HG03039 (cell line): ENCODE results near the gene C3orf33.

ENCODE experiments used
- ATAC-seq: cut with Tn5 transposase; IDR thresholded peaks from one replicate; pipeline ENCODE4 v1.9.1; 2021; ENCODE audit warnings: mild to moderate bottlenecking, moderate library complexity; ENCODE audit not compliant: unreplicated experiment

C3orf33 gene

GRCh38 chr3:155790272-155790925 lies 15.7 kb downstream of the C3orf33 start:
- no peak for ATAC-seq

GRCh38 chr3:155785662-155786295 lies 20.3 kb downstream of the C3orf33 start:
- ATAC-seq, result no peak

DNA sequence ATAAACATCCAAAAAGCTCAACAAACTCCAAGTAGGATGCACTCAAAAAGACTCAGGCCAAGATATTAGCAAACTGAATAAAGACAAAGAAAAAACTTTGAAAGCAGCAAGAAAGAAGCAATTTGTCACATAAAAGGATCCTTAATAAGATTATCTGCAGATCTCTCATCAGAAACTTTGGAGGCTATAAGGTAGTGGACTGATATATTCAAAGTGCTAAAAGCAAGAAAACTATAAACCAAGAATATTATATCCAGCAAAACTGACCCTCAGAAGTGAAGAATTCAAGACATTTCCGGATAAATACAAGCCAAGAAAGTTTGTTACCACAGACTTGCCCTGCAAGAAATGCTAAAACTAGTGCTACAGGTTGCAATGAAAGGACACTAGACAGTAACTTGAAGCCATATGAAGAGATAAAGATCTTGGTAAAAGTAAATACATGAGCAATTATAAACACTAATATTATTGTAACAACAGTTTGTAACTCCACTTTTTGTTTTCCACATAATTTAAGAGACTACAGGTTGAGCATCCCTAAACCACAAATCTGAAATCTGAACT lies 23.6 kb downstream of the C3orf33 start:
- ATAC-seq, result no peak

DNA sequence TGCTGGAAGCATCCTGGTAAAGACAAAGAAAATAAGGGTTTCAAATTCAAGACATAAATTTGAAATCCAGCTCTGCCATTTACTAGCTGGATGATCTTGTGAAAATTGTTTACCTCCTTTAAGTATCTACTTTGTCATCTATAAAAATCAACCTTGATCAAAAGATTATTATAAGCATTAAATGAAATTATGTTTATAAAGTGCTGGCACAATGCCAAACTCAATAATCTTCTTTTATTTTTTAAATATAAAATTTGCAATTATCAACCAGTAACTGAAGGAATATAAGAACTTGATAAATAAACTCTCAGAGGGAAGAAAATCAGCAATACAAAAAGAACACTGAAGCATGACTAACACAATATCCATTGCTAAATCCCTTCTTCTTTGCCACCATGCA lies 25.8 kb downstream of the C3orf33 start:
- no peak for ATAC-seq

GRCh38 chr3:155778462-155778861 lies 27.6 kb downstream of the C3orf33 start:
- ATAC-seq, result no peak

GRCh38 chr3:155772801-155773200 lies 33.3 kb downstream of the C3orf33 start:
- ATAC-seq, result no peak

DNA sequence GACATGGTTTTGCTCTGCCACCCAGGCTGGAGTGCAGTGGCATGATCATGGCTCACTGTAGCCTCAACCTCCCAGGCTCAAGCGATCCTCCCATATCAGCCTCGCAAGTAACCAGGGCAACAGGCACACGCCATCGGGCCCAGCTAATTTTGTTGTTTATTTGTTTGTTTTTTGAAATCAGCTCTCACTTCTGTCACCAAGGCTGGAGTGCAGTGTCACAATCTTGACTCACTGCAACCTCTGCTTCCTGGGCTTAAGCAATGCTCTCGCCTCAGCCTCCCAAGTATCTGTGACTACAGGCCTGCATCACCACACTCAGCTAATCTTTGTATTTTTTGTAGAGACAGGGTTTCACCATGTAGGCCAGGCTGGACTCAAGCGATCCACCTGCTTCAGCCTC lies 35.0 kb downstream of the C3orf33 start:
- ATAC-seq, result no peak

- no peak for ATAC-seq
These were observed 39.9 kb downstream of the C3orf33 start for GRCh38 chr3:155766206-155766605.

DNA sequence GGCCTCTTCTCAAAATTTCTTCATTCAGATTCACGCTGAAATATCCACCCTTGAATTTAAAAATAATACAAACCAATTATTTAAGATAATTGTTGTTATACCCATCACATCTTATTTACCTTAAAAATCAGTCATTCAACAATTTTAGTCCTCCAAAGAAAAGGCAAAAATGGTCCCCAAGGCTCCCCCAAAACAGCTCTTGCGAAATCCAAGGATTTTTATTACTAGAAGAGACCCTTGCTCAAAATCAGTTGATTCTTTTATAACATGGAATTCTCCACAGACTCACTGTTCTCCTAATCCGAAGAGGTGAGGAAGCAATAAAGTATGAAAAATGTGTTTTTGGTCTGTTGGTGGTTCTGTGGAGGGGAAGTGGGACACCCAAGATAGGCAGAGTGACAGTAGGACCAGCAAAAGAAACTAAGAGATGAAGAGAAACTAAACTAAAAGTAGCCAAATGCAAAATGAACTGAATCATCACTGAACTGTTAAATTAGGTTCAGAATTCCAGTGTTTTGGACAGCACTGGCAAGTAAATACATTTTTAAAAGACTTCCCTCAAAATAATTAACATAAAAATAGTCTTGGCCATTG lies 42.1 kb downstream of the C3orf33 start:
- ATAC-seq, result no peak

DNA sequence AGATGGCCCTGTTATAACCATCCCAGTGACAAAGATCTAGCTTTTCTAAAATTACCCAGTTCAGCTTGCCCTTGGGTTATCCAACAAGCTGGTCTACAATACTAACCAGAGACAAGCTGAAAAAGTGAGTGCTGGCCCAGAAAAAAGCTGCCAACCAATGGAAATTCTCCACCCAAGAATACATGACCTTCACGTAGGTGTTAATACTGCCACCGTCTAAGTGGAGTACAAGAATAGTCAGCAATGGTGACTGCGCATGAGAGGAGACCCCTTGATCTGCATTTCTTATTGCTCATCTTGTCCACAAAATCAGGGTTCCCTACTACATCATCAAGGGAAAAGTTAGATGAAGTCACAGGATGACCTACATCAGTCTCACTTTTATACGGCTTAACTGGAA lies 45.4 kb downstream of the C3orf33 start:
- no peak for ATAC-seq

GRCh38 chr3:155757577-155757976 lies 48.5 kb downstream of the C3orf33 start:
- no peak for ATAC-seq

DNA sequence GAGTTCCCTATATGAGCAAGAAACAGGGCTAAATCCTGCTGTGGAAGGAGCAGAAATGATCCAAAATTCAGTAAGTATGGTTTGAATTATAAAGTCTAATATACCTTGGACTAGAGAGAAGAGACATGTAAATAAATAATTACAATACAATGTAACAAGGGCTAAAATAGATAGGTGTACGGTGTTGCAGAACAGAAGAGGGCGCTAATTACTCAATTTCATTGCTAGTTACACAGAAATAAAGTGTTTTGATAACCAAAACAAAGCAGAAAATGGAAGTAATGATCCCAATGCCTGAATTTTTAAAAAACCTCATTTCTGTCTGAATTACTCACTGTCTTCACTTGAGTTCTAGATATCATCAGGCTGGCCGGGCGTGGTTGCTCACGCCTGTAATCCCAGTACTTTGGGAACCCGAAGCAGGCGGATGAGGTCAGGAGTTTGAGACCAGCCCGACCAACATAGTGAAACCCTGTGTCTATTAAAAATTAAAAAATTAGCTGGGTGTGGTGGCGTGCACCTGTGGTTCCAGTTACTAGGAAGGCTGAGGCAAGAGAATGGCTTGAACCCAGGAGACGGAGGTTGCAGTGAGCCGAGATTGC lies 52.9 kb downstream of the C3orf33 start:
- no peak for ATAC-seq

GRCh38 chr3:155748611-155749365 lies 57.3 kb downstream of the C3orf33 start:
- no peak for ATAC-seq

DNA sequence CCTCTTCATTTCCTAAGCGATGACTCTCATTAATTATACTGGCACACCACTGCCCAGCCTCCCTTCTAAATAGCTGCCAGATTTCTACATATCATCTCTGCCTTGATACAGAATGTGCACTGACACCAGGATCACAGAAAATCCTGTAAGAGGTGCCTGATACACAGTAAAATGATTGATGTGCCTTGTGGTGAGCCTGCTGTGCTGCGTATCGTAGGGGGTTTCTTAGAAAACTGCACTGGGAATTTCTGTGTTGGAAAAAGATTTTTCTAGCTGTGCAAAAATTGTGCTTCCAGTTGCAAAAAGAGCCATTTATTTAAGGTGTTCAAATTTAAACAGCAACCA lies 58.2 kb downstream of the C3orf33 start:
- ATAC-seq, result no peak

- ATAC-seq, result no peak
These were observed 58.7 kb downstream of the C3orf33 start for GRCh38 chr3:155747286-155747945.

DNA sequence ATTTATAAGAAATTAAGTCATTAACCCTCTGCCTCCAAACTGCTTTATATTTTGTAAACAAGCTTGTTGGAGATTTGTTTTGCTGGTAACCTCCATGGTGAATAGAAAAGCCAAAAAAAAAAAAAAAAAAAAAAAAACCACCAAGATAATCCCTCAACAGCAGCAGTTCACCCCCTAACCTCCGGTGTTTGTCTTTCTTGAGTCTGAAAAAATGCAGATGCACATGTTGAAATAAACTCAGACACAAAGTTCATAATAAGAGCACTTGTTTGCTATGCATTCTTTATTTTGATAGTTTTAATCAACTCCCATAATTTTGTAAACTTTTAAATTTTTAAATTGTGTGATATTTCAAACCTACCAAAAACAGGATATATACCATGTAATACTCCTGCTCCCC lies 59.4 kb downstream of the C3orf33 start:
- ATAC-seq, result no peak

GRCh38 chr3:155745795-155746550 lies 60.1 kb downstream of the C3orf33 start:
- ATAC-seq, result no peak

DNA sequence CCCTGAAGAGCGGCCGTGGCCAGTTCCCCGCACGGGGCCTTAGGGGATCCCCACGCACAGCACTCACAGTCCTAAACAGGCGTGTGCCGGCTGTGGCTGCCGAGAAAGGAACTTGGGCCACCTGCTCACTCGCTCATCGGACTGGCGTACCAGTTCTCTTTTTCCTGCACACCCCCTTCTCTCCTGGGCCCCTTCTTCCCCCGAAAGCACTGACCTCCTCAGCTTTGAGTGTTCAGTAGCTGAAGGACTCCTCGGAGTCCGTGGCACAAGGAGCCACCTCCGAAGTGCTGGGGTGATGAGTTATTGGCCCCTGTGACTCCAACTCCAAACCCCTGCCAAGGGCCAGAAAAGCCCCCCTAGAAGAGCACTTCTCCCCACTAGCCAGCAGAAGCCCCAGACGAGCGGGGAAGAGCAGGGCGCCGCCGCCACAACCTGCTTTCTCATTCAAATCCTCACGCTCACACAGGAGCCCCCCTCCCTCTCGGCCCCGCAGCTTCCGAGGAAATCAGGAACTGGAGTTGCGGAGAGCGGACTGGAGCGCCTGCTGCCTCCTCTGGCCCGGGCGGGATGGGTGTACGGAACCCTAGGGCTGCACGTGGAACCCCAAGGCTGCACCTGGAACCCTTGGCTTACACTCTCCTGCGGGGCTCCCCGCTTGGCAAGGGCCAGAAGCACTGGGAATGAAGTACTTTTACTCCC lies 61.3 kb downstream of the C3orf33 start, which contains the start of gene PLCH1:
TSS of gene PLCH1 (minus strand) at position 446 of the 699 bp plus-strand sequence. CDS start 40,847 bp downstream, outside the sequence.
- ATAC-seq, result peak; percentile 73

- ATAC-seq, result peak; percentile 34
These were observed 62.0 kb downstream of the C3orf33 start for GRCh38 chr3:155744010-155744625.
